Measurements from ENCODE around the gene TPSG1. TPM values are rescaled to one million over a fixed set of nuclear protein-coding genes. Genes with fewer than 3 reads are reported as not detected.

TPSG1 gene
- polyA plus RNA-seq, 1 donor (not counting 4 experiments of a cell fraction or from before 2014, with no cell fraction given) = not detected

- Histone ChIP-seq H3K9me3 (ENCODE audit: control insufficient read depth, low read depth, low read length) (peaks cover 3% of the 10 kb centered on the region), H3K27me3 (ENCODE audit: control insufficient read depth, extremely low read depth, insufficient read depth, low read length) (no peaks in the 10 kb centered on the region), H3K9ac (ENCODE audit: control insufficient read depth, extremely low read depth, insufficient read depth, low read length) (no peak overlapping the region), H4K20me1 (ENCODE audit: control insufficient read depth, extremely low read depth, insufficient read depth, low read length) (no peaks in the 10 kb centered on the region), H3K4me2 (ENCODE audit: control insufficient read depth, extremely low read depth, insufficient read depth, low read depth, low read length) (no peak overlapping the region), H3K4me3 (ENCODE audit: control insufficient read depth in 2 of 3, extremely low read depth in 1 of 3, insufficient read depth in 2 of 3, low read depth in 1 of 3, low read length in 3 of 3) (no peak overlapping the region), H3K4me1 (ENCODE audit: control insufficient read depth, extremely low read depth, insufficient read depth, low read length) (no peaks in the 10 kb centered on the region), H3K27ac (ENCODE audit: control insufficient read depth, insufficient read depth, low read length) (no peak overlapping the region), H3K79me2 (ENCODE audit: control insufficient read depth, insufficient read depth, low read length) (no peaks in the 10 kb centered on the region), H3K9me1 (ENCODE audit: control insufficient read depth, extremely low read depth, insufficient read depth, low read length) (no peaks in the 10 kb centered on the region), H2AFZ (ENCODE audit: control insufficient read depth, low read length) (no peak overlapping the region), H3K36me3 (ENCODE audit: control insufficient read depth in 2 of 2, extremely low read depth in 1 of 2, insufficient read depth in 2 of 2, low read length in 2 of 2) (no peaks in the 10 kb centered on the region)
- dilution Hi-C loops (cut with MboI; ENCODE audit: extremely low pct_ligation_motif_present, low sequenced_read_pairs) = no loop called here
- FAIRE-seq (no peak), DNase-seq (ENCODE audit: low read depth, low spot score) (no peak)
- TF ChIP-seq EZH2 (IDR thresholded peaks at IDR 0.05; ENCODE audit: low read length) = no peak
- no peak for TF ChIP-seq CTCF (optimal IDR thresholded peaks at IDR 0.05 in 1 of 3, IDR thresholded peaks at IDR 0.05 in 1 of 3, conservative IDR thresholded peaks at IDR 0.05 in 1 of 3; ENCODE audit: extremely low read depth in 1 of 3, insufficient read depth in 2 of 3, low read length in 3 of 3)
These were observed 41.8 kb downstream of the TPSG1 start for GRCh38 chr16:1182950-1183907.

- no peak overlapping the region for H3K4me2 ChIP-seq (ENCODE audit: control insufficient read depth, extremely low read depth, insufficient read depth, low read depth, low read length)
- H3K36me3 ChIP-seq (ENCODE audit: control insufficient read depth in 2 of 2, extremely low read depth in 1 of 2, insufficient read depth in 2 of 2, low read length in 2 of 2) = no peaks in the 10 kb centered on the region
- H3K27me3 ChIP-seq (ENCODE audit: control insufficient read depth, extremely low read depth, insufficient read depth, low read length) = no peaks in the 10 kb centered on the region
- no peaks in the 10 kb centered on the region for H3K9me1 ChIP-seq (ENCODE audit: control insufficient read depth, extremely low read depth, insufficient read depth, low read length)
- no peak for DNase-seq (ENCODE audit: low read depth, low spot score)
- no peak overlapping the region for H3K4me3 ChIP-seq (ENCODE audit: control insufficient read depth in 2 of 3, extremely low read depth in 1 of 3, insufficient read depth in 2 of 3, low read depth in 1 of 3, low read length in 3 of 3)
- TF ChIP-seq EZH2 (IDR thresholded peaks at IDR 0.05; ENCODE audit: low read length) = no peak
- no peak for TF ChIP-seq CTCF (optimal IDR thresholded peaks at IDR 0.05 in 1 of 3, IDR thresholded peaks at IDR 0.05 in 1 of 3, conservative IDR thresholded peaks at IDR 0.05 in 1 of 3; ENCODE audit: extremely low read depth in 1 of 3, insufficient read depth in 2 of 3, low read length in 3 of 3)
- H3K9me3 ChIP-seq (ENCODE audit: control insufficient read depth, low read depth, low read length) = peaks cover 3% of the 10 kb centered on the region
- dilution Hi-C loops (cut with MboI; ENCODE audit: extremely low pct_ligation_motif_present, low sequenced_read_pairs) = no loop called here
- H3K79me2 ChIP-seq (ENCODE audit: control insufficient read depth, insufficient read depth, low read length) = no peaks in the 10 kb centered on the region
- H3K27ac ChIP-seq (ENCODE audit: control insufficient read depth, insufficient read depth, low read length) = no peak overlapping the region
- H4K20me1 ChIP-seq (ENCODE audit: control insufficient read depth, extremely low read depth, insufficient read depth, low read length) = no peaks in the 10 kb centered on the region
- H2AFZ ChIP-seq (ENCODE audit: control insufficient read depth, low read length) = no peak overlapping the region
- H3K4me1 ChIP-seq (ENCODE audit: control insufficient read depth, extremely low read depth, insufficient read depth, low read length) = no peaks in the 10 kb centered on the region
- no peak overlapping the region for H3K9ac ChIP-seq (ENCODE audit: control insufficient read depth, extremely low read depth, insufficient read depth, low read length)
- FAIRE-seq = no peak
These were observed 42.8 kb downstream of the TPSG1 start for GRCh38 chr16:1182316-1182671.
